ENCODE measurements around the gene RAPGEF4.
A peak's percentile ranks its signal among the peaks of the same experiment; 100 is the strongest.

RAPGEF4 gene

GRCh38 chr2:173048522-173048896, 312.9 kb downstream of the RAPGEF4 start:
- DNase-seq, result no peak

GRCh38 chr2:173048897-173049661, 313.4 kb downstream of the RAPGEF4 start:
- DNase-seq, result peak; percentile 94

GRCh38 chr2:173049831-173050230, 314.2 kb downstream of the RAPGEF4 start:
- DNase-seq, result peak; percentile 18

GRCh38 chr2:173050684-173051083, 315.0 kb downstream of the RAPGEF4 start:
- no peak for DNase-seq

GRCh38 chr2:173051463-173052215, 316.0 kb downstream of the RAPGEF4 start:
- DNase-seq, result no peak

- DNase-seq, result peak; percentile 86
Observed at GRCh38 chr2:173053043-173053699, 317.5 kb downstream of the RAPGEF4 start.

GRCh38 chr2:173054466-173054865, 318.8 kb downstream of the RAPGEF4 start:
- DNase-seq, result peak; percentile 90

GRCh38 chr2:173056705-173057364, 321.2 kb downstream of the RAPGEF4 start:
- DNase-seq, result no peak

GRCh38 chr2:173058097-173058496, 322.5 kb downstream of the RAPGEF4 start:
- peak; percentile 40 for DNase-seq

GRCh38 chr2:173058673-173059072, 323.0 kb downstream of the RAPGEF4 start:
- DNase-seq, result no peak

- no peak for DNase-seq
Observed at GRCh38 chr2:173059292-173059691, 323.6 kb downstream of the RAPGEF4 start.

- DNase-seq, result peak; percentile 71
Observed at GRCh38 chr2:173059971-173060461, 324.4 kb downstream of the RAPGEF4 start.

GRCh38 chr2:173062801-173063200, 327.2 kb downstream of the RAPGEF4 start:
- DNase-seq, result no peak

- DNase-seq, result no peak
Observed at GRCh38 chr2:173064151-173064805, 328.6 kb downstream of the RAPGEF4 start.

- no peak for DNase-seq
Observed at GRCh38 chr2:173066887-173067676, 331.4 kb downstream of the RAPGEF4 start.

- no peak for DNase-seq
Observed at GRCh38 chr2:173075056-173075780, 339.6 kb downstream of the RAPGEF4 start.

- DNase-seq, result peak; percentile 80
Observed at GRCh38 chr2:173075781-173076580, 340.3 kb downstream of the RAPGEF4 start, which contains the start of gene MAP3K20. Gene MAP3K20, plus strand, starts transcription at chr2:173075846. Its CDS starts 15,186 bp downstream, at chr2:173091032.

- DNase-seq, result peak; percentile 55
Observed at GRCh38 chr2:173076581-173077345, 341.1 kb downstream of the RAPGEF4 start.
